Testis (tissue), 3 donors: ENCODE measurements around the gene NOTCH1. TPM values are rescaled to one million over a fixed set of nuclear protein-coding genes. Genes with fewer than 3 reads are reported as not detected.

Experiments
- DNase-seq: peaks from one replicate; pipeline ENCODE4 v3.0.0-alpha.2; 2019
- H3K27ac ChIP-seq, 2 donors: fragments of 200-600 bp; sonication (generic); one replicate each; pipeline ENCODE4 v1.5.1; 2019
- H3K27me3 ChIP-seq: fragments of 200-600 bp; sonication (generic); one replicate; pipeline ENCODE4 v1.5.1; 2019
- H3K36me3 ChIP-seq: fragments of 200-600 bp; sonication (generic); one replicate; pipeline ENCODE4 v1.5.1; 2017; ENCODE audit warnings: low read depth; ENCODE audit errors: missing control alignments
- H3K4me1 ChIP-seq: fragments of 200-600 bp; sonication (generic); one replicate; pipeline ENCODE4 v1.5.1; 2019
- H3K4me3 ChIP-seq, 2 donors: fragments of 200-600 bp; sonication (generic); one replicate each; pipeline ENCODE4 v1.5.1; 2017 to 2019
- H3K9me3 ChIP-seq: fragments of 200-600 bp; sonication (generic); one replicate; pipeline ENCODE4 v1.5.1; 2017
- POLR2A ChIP-seq: fragments of 450-650 bp; IDR thresholded peaks from one replicate; pipeline ENCODE4 v1.6.1; 2017; ENCODE audit warnings: antibody characterized with exemption, mild to moderate bottlenecking, moderate library complexity
- WGBS, 2 donors: methylation state at CpG; one replicate each; pipeline ENCODE4 v1.1.5; 2018; 5-methylcytosine and 5-hydroxymethylcytosine counted together
- intact Hi-C: fragments of 100-400 bp; cut with DNase I; formaldehyde crosslinking; loops from one replicate; pipeline ENCODE4 v1.15.1; 2023; ENCODE audit warnings: low total_unique reads
- microRNA-seq, 2 donors: library from miRNA; unstranded; fragments of <30 nt; microRNA quantifications; one replicate each; pipeline ENCODE4, GENCODE V29; 2016; ENCODE audit warnings: borderline number of aligned reads in 2 of 2, borderline replicate concordance in 1 of 2
- polyA plus RNA-seq: library from polyadenylated mRNA; stranded (reverse); fragments of 350-450 nt; fragmentation: Illumina TruSeq; extraction: RNeasy Lipid Tissue Mini Kit (QIAGEN cat#74804); gene quantifications from one replicate; pipeline ENCODE4 v1.2.3, GENCODE V29; 2014; ENCODE audit warnings: low read depth, low replicate concordance; ENCODE audit not compliant: insufficient read depth
- small RNA-seq, 2 donors: library from RNA; depleted of rRNA; stranded (forward); fragments of <200 nt; gene quantifications; one replicate each; pipeline ENCODE3, GENCODE V24; 2016
- total RNA-seq, 2 donors: library from RNA; depleted of rRNA; stranded (reverse); fragments of >200 nt; gene quantifications; one replicate each; pipeline ENCODE4 v1.2.3, GENCODE V29; 2016
- TF ChIP-seq, protein P1 (sequence below), 3 experiments: fragments of 450-650 bp in 2 of 3; fragments of 200-600 bp in 1 of 3; sonication (generic) in 1 of 3; IDR thresholded peaks; one replicate each; pipeline ENCODE4 v1.5.1; 2016 to 2019; ENCODE audit warnings: antibody characterized with exemption in 3 of 3, mild to moderate bottlenecking in 2 of 3, moderate library complexity in 1 of 3

NOTCH1 gene
- total and polyA plus RNA-seq, 3 donors from 2014 or later, result 7.2 to 34.1 (median 32.4) TPM

DNA sequence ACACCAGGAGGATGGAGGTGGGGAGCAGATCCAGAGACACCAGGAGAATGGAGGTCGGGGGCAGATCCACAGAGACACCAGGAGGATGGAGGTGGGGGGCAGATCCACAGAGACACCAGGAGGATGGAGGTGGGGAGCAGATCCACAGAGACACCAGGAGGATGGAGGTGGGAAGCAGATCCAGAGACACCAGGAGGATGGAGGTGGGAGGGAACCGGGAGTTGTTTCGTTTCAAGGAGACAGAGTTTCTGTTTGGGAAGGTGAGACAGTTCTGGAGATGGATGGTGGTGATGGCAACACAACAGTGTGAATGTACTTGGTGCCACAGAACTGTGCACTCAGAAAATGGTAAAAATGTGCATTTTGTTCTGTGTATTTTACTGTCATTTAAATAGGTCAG, 97.2 kb downstream of the NOTCH1 start:
- H3K36me3 ChIP-seq, result no peaks in the 10 kb centered on the region

DNA sequence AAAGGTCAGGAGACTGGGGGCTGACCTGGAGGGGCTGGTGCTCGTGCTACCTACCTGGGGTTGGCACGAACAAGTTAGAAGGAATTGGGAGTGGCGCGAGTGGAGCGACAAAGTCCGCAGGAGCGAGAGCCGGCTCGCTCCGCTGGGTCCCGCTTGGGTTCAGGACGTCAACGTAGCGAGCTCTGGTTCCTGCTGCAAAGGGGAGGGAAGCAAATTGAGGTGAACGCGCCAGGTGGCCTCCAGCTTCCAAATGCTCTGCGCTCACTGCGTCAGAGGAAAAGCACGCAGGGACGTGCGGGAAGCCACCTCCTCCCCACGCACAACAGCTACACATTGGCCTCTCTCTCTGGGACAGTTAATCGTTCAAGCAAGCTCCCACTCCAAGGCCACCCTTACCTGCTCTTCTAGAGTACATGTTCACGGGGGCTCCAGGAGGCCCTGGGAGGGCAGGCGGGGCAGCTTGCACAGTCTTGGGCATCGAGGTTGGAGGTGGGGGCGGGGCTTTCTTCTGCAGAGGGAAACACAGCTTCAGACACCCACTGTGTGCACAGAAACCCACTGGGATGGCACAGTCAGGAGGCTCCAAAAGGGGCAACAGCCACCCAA, 98.6 kb downstream of the NOTCH1 start:
- DNase-seq, result no peak
- Histone ChIP-seq H3K9me3 (no peaks in the 10 kb centered on the region), H3K27ac (no peak overlapping the region), H3K4me3 (no peak overlapping the region), H3K4me1 (peaks cover 4% of the 10 kb centered on the region), H3K36me3 (no peaks in the 10 kb centered on the region), H3K27me3 (no peaks in the 10 kb centered on the region)
- 94% methylated on average over 18 to 27 of the region's 27 CpGs for WGBS, 2 donors
- intact Hi-C loops, result no loop called here
- TF ChIP-seq, protein P1, sequence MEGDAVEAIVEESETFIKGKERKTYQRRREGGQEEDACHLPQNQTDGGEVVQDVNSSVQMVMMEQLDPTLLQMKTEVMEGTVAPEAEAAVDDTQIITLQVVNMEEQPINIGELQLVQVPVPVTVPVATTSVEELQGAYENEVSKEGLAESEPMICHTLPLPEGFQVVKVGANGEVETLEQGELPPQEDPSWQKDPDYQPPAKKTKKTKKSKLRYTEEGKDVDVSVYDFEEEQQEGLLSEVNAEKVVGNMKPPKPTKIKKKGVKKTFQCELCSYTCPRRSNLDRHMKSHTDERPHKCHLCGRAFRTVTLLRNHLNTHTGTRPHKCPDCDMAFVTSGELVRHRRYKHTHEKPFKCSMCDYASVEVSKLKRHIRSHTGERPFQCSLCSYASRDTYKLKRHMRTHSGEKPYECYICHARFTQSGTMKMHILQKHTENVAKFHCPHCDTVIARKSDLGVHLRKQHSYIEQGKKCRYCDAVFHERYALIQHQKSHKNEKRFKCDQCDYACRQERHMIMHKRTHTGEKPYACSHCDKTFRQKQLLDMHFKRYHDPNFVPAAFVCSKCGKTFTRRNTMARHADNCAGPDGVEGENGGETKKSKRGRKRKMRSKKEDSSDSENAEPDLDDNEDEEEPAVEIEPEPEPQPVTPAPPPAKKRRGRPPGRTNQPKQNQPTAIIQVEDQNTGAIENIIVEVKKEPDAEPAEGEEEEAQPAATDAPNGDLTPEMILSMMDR (IDR thresholded peaks at IDR 0.05), result no peak
- TF ChIP-seq POLR2A, result no peak

More for the DNA sequence above, 97.2 kb downstream of the NOTCH1 start:
- Histone ChIP-seq H3K9me3 (no peaks in the 10 kb centered on the region), H3K27me3 (no peaks in the 10 kb centered on the region), H3K27ac (no peak overlapping the region), H3K4me3 (no peak overlapping the region), H3K4me1 (peaks cover 4% of the 10 kb centered on the region)
- intact Hi-C loops, result no loop called here
- 90 to 91% methylated on average over 3 of the region's 3 CpGs for WGBS, 2 donors
- no peak for TF ChIP-seq POLR2A
- TF ChIP-seq, protein P1 (IDR thresholded peaks at IDR 0.05), result no peak
- no peak for DNase-seq

DNA sequence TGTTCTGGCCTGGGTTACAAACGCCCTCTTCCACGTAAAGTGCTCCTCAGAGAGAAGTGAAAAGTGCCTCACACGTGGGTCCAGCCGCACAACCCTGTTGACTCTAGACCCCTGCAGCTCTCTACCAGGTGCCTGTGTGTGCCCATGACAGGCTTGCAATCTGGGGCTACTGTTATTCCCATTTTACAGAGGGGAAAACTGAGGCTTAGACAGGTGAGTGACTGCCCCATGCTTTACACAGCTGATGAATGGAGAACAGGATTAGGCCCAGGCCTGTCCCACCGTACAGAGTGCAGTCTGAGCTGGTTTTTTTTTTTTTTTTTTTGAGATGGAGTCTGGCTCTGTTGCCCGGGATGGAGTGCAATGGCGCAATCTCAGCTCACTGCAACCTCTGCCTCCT, 100.0 kb downstream of the NOTCH1 start:
- intact Hi-C loops, result no loop called here
- WGBS, 2 donors, result 90 to 91% methylated on average over 7 of the region's 7 CpGs
- DNase-seq, result no peak
- Histone ChIP-seq H3K4me1 (peaks cover 4% of the 10 kb centered on the region), H3K9me3 (no peaks in the 10 kb centered on the region), H3K27ac (no peak overlapping the region), H3K27me3 (no peaks in the 10 kb centered on the region), H3K4me3 (no peak overlapping the region), H3K36me3 (peaks cover 3% of the 10 kb centered on the region)
- TF ChIP-seq, protein P1 (IDR thresholded peaks at IDR 0.05), result no peak

Small RNA genes within 50 kb of the gene (microRNA-seq; reads per million reads assigned to microRNA genes)
- gene MIR4673 (0 reads per million in 2 donors), gene MIR4674 (0 to 0.69 reads per million in 2 donors)

Small RNA genes within 50 kb of the gene (small RNA-seq; reads per million reads assigned to genes)
- gene MIR4673 (0 reads per million in 2 donors), gene MIR4674 (0 reads per million in 2 donors)

Other genes with a start within 250 kb of the NOTCH1 start
- 10 to 100 TPM; 13.8 to 61.5 TPM for gene CCDC187, start 242.0 kb downstream of the NOTCH1 start, total RNA-seq
- gene CCDC187, start 242.0 kb downstream of the NOTCH1 start, polyA plus RNA-seq, result 33.4 TPM
- gene GPSM1, start 218.5 kb downstream of the NOTCH1 start, total RNA-seq, result 100 to 1,000 TPM in 1 of 2 donors, 10 to 100 TPM in 1; 84.4 to 101 TPM
- 33.5 TPM for gene GPSM1, start 218.5 kb downstream of the NOTCH1 start, polyA plus RNA-seq
- gene DNLZ, start 182.3 kb downstream of the NOTCH1 start, total RNA-seq, result 10 to 100 TPM; 48.2 to 51.1 TPM
- gene DNLZ, start 182.3 kb downstream of the NOTCH1 start, polyA plus RNA-seq, result 14.0 TPM
- 1 to 10 TPM; 3.5 to 3.7 TPM for gene CARD9, start 172.4 kb downstream of the NOTCH1 start, total RNA-seq
- gene CARD9, start 172.4 kb downstream of the NOTCH1 start, polyA plus RNA-seq, result 1.8 TPM
- gene SNAPC4, start 145.9 kb downstream of the NOTCH1 start, total RNA-seq, result 10 to 100 TPM; 29.5 to 35.9 TPM
- gene SNAPC4, start 145.9 kb downstream of the NOTCH1 start, polyA plus RNA-seq, result 21.2 TPM
- 10 to 100 TPM; 61.7 to 64.3 TPM for gene ENTR1, start 135.4 kb downstream of the NOTCH1 start, total RNA-seq
- gene ENTR1, start 135.4 kb downstream of the NOTCH1 start, polyA plus RNA-seq, result 69.1 TPM
- gene PMPCA, start 135.4 kb downstream of the NOTCH1 start, total RNA-seq, result 10 to 100 TPM; 66.7 to 69.8 TPM
- gene PMPCA, start 135.4 kb downstream of the NOTCH1 start, polyA plus RNA-seq, result 78.4 TPM
- 10 to 100 TPM; 32.2 to 38.0 TPM for gene INPP5E, start 106.2 kb downstream of the NOTCH1 start, total RNA-seq
- 22.1 TPM for gene INPP5E, start 106.2 kb downstream of the NOTCH1 start, polyA plus RNA-seq
- 100 to 1,000 TPM in 1 of 2 donors, 10 to 100 TPM in 1; 90.4 to 103 TPM for gene SEC16A, start 63.0 kb downstream of the NOTCH1 start, total RNA-seq
- gene SEC16A, start 63.0 kb downstream of the NOTCH1 start, polyA plus RNA-seq, result 67.8 TPM
- 100 to 1,000 TPM; 101 to 106 TPM for gene EGFL7, start 116.9 kb upstream of the NOTCH1 start, total RNA-seq
- gene EGFL7, start 116.9 kb upstream of the NOTCH1 start, polyA plus RNA-seq, result 68.5 TPM
- 10 to 100 TPM; 46.6 to 52.7 TPM for gene AGPAT2, start 141.4 kb upstream of the NOTCH1 start, total RNA-seq
- gene AGPAT2, start 141.4 kb upstream of the NOTCH1 start, polyA plus RNA-seq, result 34.2 TPM
- 10 to 100 TPM; 28.7 to 36.2 TPM for gene DIPK1B, start 166.5 kb upstream of the NOTCH1 start, total RNA-seq
- gene DIPK1B, start 166.5 kb upstream of the NOTCH1 start, polyA plus RNA-seq, result 23.3 TPM
- gene LCN10, start 196.9 kb upstream of the NOTCH1 start, total RNA-seq, result 10 to 100 TPM in 1 of 2 donors, 1 to 10 TPM in 1; 8.3 to 11.7 TPM
- gene LCN10, start 196.9 kb upstream of the NOTCH1 start, polyA plus RNA-seq, result 8.7 TPM
- 10 to 100 TPM; 11.3 to 19.1 TPM for gene LCN6, start 202.5 kb upstream of the NOTCH1 start, total RNA-seq
- 7.8 TPM for gene LCN6, start 202.5 kb upstream of the NOTCH1 start, polyA plus RNA-seq
- not detected for gene LCN8, start 212.2 kb upstream of the NOTCH1 start, total RNA-seq
- 2.0 TPM for gene LCN8, start 212.2 kb upstream of the NOTCH1 start, polyA plus RNA-seq
- gene LCN15, start 218.5 kb upstream of the NOTCH1 start, total RNA-seq, result under 1 TPM in 1 of 2 donors, not detected in 1; 0.68 TPM
- 0.41 TPM for gene LCN15, start 218.5 kb upstream of the NOTCH1 start, polyA plus RNA-seq
- 100 to 1,000 TPM; 108 to 127 TPM for gene TMEM141, start 245.3 kb upstream of the NOTCH1 start, total RNA-seq
- 80.4 TPM for gene TMEM141, start 245.3 kb upstream of the NOTCH1 start, polyA plus RNA-seq